Cardiac muscle cell (in vitro differentiated cells and primary cell): ENCODE results near the gene MTPN. TPM values are rescaled to one million over a fixed set of nuclear protein-coding genes. Genes with fewer than 3 reads are reported as not detected.

Experiments used
- DNase-seq, 2 donors: peaks; one replicate each; pipeline versions ENCODE4 v3.0.0 to v3.0.0-alpha.2; 2010 to 2017; ENCODE audit warnings: low read depth in 1 of 2, low spot score in 1 of 2
- H3K27ac ChIP-seq: fragments of 200-600 bp; sonication (generic); 2 replicates; pipeline ENCODE4 v1.5.1; 2016
- H3K27me3 ChIP-seq: fragments of 200-600 bp; sonication (generic); 2 replicates; pipeline ENCODE4 v1.6.0; 2016; ENCODE audit warnings: control low read depth
- H3K36me3 ChIP-seq: fragments of 200-600 bp; sonication (generic); 2 replicates; pipeline ENCODE4 v1.5.1; 2016; ENCODE audit warnings: control low read depth
- H3K4me1 ChIP-seq: fragments of 200-600 bp; sonication (generic); 2 replicates; pipeline ENCODE4 v1.8.1; 2017; ENCODE audit warnings: low read depth, mild to moderate bottlenecking, mixed run types
- H3K4me3 ChIP-seq: fragments of 200-600 bp; sonication (generic); 2 replicates; pipeline ENCODE4 v1.5.1; 2016; ENCODE audit warnings: mild to moderate bottlenecking
- H3K9me3 ChIP-seq: fragments of 200-600 bp; sonication (generic); 2 replicates; pipeline ENCODE4 v1.5.1; 2017; ENCODE audit warnings: low read depth, mild to moderate bottlenecking, control low read depth
- polyA plus RNA-seq: library from polyadenylated mRNA; unstranded; fragments of >200 nt; fragmentation: Nextera tagmentation; extraction: Ambion mirVana; gene quantifications from 2 replicates; pipeline ENCODE4 v1.2.1, GENCODE V29; 2016
- total RNA-seq: library from RNA; depleted of rRNA; stranded (reverse); fragments of >200 nt; gene quantifications from 2 replicates; pipeline ENCODE4 v1.2.3, GENCODE V29; 2016
- TF ChIP-seq, protein P1 (sequence below): IDR thresholded peaks from 2 replicates; pipeline ENCODE4 v1.5.1; 2012; ENCODE audit warnings: low read depth, mild to moderate bottlenecking, low read length

MTPN gene
- total and polyA plus RNA-seq, 2 experiments from 2014 or later, result 86.1 to 110 TPM

GRCh38 chr7:135964274-135964673, 12.9 kb downstream of the MTPN start:
- no peak overlapping the region for H3K4me3 ChIP-seq

DNA sequence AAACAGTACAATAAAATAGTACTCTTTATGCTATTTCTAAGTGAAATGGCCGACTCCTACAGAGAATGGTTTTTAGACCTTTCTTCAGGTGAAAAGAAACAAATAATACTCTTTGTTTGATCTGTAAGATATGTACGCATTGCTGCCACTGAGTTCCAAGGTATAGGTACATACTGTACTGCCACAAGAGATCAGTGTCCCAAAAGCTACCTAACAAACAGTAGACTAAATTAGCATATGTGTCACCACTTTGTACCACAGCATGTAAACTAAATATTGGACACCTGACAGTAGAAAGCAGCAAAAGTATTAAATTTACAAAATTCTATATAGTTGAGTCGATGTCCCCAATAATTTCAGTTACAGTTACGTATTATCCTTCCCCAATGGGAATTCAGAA, 14.4 kb downstream of the MTPN start:
- H3K4me1 ChIP-seq, result peaks cover 67% of the 10 kb centered on the region

More at GRCh38 chr7:135964274-135964673, 12.9 kb downstream of the MTPN start:
- peak in 1 of 2 donors; percentile 33 for DNase-seq
- H3K9me3 ChIP-seq, result no peaks in the 10 kb centered on the region
- H3K27ac ChIP-seq, result no peak overlapping the region
- H3K27me3 ChIP-seq, result no peaks in the 10 kb centered on the region
- H3K4me1 ChIP-seq, result peaks cover 64% of the 10 kb centered on the region
- H3K36me3 ChIP-seq, result no peaks in the 10 kb centered on the region
- TF ChIP-seq, protein P1, sequence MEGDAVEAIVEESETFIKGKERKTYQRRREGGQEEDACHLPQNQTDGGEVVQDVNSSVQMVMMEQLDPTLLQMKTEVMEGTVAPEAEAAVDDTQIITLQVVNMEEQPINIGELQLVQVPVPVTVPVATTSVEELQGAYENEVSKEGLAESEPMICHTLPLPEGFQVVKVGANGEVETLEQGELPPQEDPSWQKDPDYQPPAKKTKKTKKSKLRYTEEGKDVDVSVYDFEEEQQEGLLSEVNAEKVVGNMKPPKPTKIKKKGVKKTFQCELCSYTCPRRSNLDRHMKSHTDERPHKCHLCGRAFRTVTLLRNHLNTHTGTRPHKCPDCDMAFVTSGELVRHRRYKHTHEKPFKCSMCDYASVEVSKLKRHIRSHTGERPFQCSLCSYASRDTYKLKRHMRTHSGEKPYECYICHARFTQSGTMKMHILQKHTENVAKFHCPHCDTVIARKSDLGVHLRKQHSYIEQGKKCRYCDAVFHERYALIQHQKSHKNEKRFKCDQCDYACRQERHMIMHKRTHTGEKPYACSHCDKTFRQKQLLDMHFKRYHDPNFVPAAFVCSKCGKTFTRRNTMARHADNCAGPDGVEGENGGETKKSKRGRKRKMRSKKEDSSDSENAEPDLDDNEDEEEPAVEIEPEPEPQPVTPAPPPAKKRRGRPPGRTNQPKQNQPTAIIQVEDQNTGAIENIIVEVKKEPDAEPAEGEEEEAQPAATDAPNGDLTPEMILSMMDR, result no peak

DNA sequence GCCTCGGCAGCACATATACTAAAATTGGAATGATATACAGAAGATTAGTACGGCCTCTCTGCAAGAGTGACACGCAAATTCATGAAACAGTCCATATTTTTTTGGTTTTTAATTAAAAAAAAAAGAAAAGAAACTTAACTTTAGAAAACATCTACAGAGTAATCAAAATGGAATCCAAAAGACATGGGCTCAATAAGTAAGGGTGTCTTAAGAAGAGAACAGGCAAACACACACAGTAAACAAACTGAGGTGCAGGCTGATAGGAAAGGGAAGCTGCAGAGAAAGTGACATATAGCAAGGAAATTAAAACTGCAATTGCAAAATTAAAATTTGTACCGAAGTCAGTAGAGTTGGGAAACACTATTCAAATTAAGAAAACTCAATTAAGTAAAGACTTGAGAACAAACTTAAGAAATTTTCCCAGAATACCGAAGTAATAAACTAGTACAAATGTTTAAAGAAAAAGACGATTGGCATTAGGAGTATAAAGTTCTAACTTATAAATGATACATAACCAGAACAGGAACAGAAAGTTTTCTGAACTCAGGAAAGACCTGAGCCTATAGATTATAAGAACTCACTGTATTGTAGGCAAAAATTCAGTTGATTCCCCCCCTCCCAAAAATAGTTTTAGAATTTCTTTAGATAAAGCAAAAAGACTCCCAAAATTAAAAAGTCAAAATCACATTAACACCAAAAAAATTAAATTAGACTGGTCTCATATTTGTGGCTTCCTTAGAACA, 16.3 kb downstream of the MTPN start:
- TF ChIP-seq, protein P1, result no peak
- H3K27me3 ChIP-seq, result no peaks in the 10 kb centered on the region
- H3K36me3 ChIP-seq, result no peaks in the 10 kb centered on the region
- H3K4me1 ChIP-seq, result peaks cover 58% of the 10 kb centered on the region
- H3K9me3 ChIP-seq, result no peaks in the 10 kb centered on the region
- no peak for DNase-seq
- no peak overlapping the region for H3K4me3 ChIP-seq
- no peak overlapping the region for H3K27ac ChIP-seq

More for the DNA sequence above, 14.4 kb downstream of the MTPN start:
- TF ChIP-seq, protein P1, result no peak
- DNase-seq, result no peak
- no peak overlapping the region for H3K4me3 ChIP-seq
- no peaks in the 10 kb centered on the region for H3K27me3 ChIP-seq
- no peaks in the 10 kb centered on the region for H3K36me3 ChIP-seq
- H3K9me3 ChIP-seq, result no peaks in the 10 kb centered on the region
- no peak overlapping the region for H3K27ac ChIP-seq

DNA sequence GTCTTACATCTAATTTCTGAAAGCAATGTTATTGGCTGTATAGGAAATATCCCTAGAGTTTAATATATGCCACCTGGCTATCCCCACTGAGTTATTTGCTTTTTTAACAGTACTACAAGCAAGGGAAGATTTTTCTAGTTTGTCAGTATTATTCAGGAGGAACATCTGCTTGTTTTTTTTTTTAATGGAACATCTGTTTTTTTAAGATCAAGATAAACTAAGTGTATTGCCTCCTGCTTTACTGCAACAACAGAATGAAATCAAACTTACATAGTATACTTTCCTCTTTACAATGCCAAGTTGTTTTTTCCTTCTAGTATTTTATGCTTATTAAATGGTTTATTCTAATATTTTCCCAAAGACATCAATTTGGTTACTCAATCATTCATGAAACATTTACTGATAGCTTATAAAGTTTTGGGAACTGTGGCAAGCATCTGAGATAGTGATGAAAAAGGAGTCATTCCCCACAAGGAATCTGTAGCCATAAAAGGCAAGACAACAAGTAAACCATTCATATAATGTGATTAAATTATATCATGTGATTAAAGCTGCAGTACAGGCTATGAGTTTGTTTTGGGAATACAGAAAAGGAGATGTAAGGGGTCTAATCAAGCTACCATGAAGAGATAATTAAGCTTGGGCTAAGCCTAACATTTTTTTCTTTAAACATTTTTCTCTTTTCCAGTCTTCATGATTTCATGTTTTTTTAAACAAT, 17.4 kb downstream of the MTPN start:
- Histone ChIP-seq H3K9me3 (no peaks in the 10 kb centered on the region), H3K4me1 (peaks cover 47% of the 10 kb centered on the region), H3K27me3 (no peaks in the 10 kb centered on the region), H3K36me3 (no peaks in the 10 kb centered on the region), H3K4me3 (no peak overlapping the region), H3K27ac (peak overlapping the region; percentile 31)
- DNase-seq, result peak in 1 of 2 donors; percentile 52
- TF ChIP-seq, protein P1, result no peak

- DNase-seq, result no peak
- H3K27me3 ChIP-seq, result no peaks in the 10 kb centered on the region
- peaks cover 37% of the 10 kb centered on the region for H3K4me1 ChIP-seq
- peak overlapping the region; percentile 74 for H3K27ac ChIP-seq
- no peaks in the 10 kb centered on the region for H3K36me3 ChIP-seq
- TF ChIP-seq, protein P1, result no peak
- no peak overlapping the region for H3K4me3 ChIP-seq
- no peaks in the 10 kb centered on the region for H3K9me3 ChIP-seq
These were observed 19.0 kb downstream of the MTPN start for GRCh38 chr7:135958173-135958572.
